GM18858 (cell line): ENCODE data around the gene SLC9A7.
"Not testable (repeated sequence)": the region's sequence is repeated elsewhere in the genome, so short reads cannot be mapped to it uniquely, and the experiment has no call there.

Source experiments
- ATAC-seq: cut with Tn5 transposase; IDR thresholded peaks from one replicate; pipeline ENCODE4 v1.9.1; 2021; ENCODE audit not compliant: unreplicated experiment

SLC9A7 gene

GRCh38 chrX:46758956-46759644, at the start of gene SLC9A7:
Gene SLC9A7 (minus strand): TSS chrX:46759118. CDS start chrX:46759029, 89 bp downstream.
- ATAC-seq, result peak; percentile 41

GRCh38 chrX:46805270-46805669, 46.4 kb upstream of the SLC9A7 start:
- no peak for ATAC-seq

- no peak for ATAC-seq
Observed at GRCh38 chrX:46803140-46803539, 44.2 kb upstream of the SLC9A7 start.

- ATAC-seq, result no peak
Observed at GRCh38 chrX:46796574-46797191, 37.8 kb upstream of the SLC9A7 start.

- ATAC-seq, result no peak
Observed at GRCh38 chrX:46793386-46794143, 34.6 kb upstream of the SLC9A7 start.

GRCh38 chrX:46792810-46793188, 33.9 kb upstream of the SLC9A7 start:
- ATAC-seq, result no peak

- ATAC-seq, result peak; percentile 49
Observed at GRCh38 chrX:46791927-46792809, 33.2 kb upstream of the SLC9A7 start.

- no peak for ATAC-seq
Observed at GRCh38 chrX:46788902-46789301, 30.0 kb upstream of the SLC9A7 start.

GRCh38 chrX:46784437-46784836, 25.5 kb upstream of the SLC9A7 start:
- ATAC-seq, result not testable (repeated sequence)

GRCh38 chrX:46782034-46782433, 23.1 kb upstream of the SLC9A7 start:
- no peak for ATAC-seq

GRCh38 chrX:46777971-46778810, 19.3 kb upstream of the SLC9A7 start:
- ATAC-seq, result no peak

GRCh38 chrX:46770817-46771163, 11.9 kb upstream of the SLC9A7 start:
- no peak for ATAC-seq

- ATAC-seq, result no peak
Observed at GRCh38 chrX:46770000-46770816, 11.3 kb upstream of the SLC9A7 start.

- no peak for ATAC-seq
Observed at GRCh38 chrX:46762963-46763362, 4.0 kb upstream of the SLC9A7 start.

GRCh38 chrX:46759645-46759974, 692 bp upstream of the SLC9A7 start:
- ATAC-seq, result no peak

- peak; percentile 4 for ATAC-seq
Observed at GRCh38 chrX:46758163-46758955, 559 bp downstream of the SLC9A7 start.

GRCh38 chrX:46757593-46757992, 1.3 kb downstream of the SLC9A7 start:
- ATAC-seq, result no peak

GRCh38 chrX:46757052-46757451, 1.9 kb downstream of the SLC9A7 start:
- ATAC-seq, result no peak

GRCh38 chrX:46755671-46756070, 3.2 kb downstream of the SLC9A7 start:
- no peak for ATAC-seq
